Liver (tissue), 9 donors: ENCODE results near the gene FGD5. TPM values are rescaled to one million over a fixed set of nuclear protein-coding genes. Genes with fewer than 3 reads are reported as not detected.
A peak's percentile ranks its signal among the peaks of the same experiment; 100 is the strongest.

ENCODE experiments used
- DNase-seq: peaks from one replicate; pipeline ENCODE4 v3.0.0-alpha.2; 2017; ENCODE audit warnings: low spot score
- H3K27ac ChIP-seq, 2 donors: one replicate each; pipeline ENCODE4 v1.7.0; 2013; ENCODE audit warnings: inconsistent platforms in 2 of 2, low read length in 2 of 2, control low read depth in 1 of 2, low read depth in 1 of 2, mild to moderate bottlenecking in 1 of 2
- H3K27me3 ChIP-seq, 4 donors: one replicate each; pipeline versions ENCODE4 v1.6.1 to v1.7.0; 2013; ENCODE audit warnings: low read length in 3 of 4, inconsistent platforms in 1 of 4, mild to moderate bottlenecking in 1 of 4, moderate library complexity in 1 of 4; ENCODE audit not compliant: control insufficient read depth in 4 of 4, insufficient read depth in 4 of 4
- H3K36me3 ChIP-seq, 4 donors: one replicate each; pipeline versions ENCODE4 v1.6.1 to v1.7.0; 2013; ENCODE audit warnings: low read length in 3 of 4, mild to moderate bottlenecking in 3 of 4, low read depth in 1 of 4, moderate library complexity in 1 of 4; ENCODE audit not compliant: control insufficient read depth in 4 of 4, insufficient read depth in 3 of 4
- H3K4me1 ChIP-seq, 4 donors: one replicate each; pipeline versions ENCODE4 v1.6.1 to v1.7.0; 2013; ENCODE audit warnings: low read length in 3 of 4, mild to moderate bottlenecking in 3 of 4, moderate library complexity in 1 of 4; ENCODE audit not compliant: control insufficient read depth in 4 of 4, insufficient read depth in 4 of 4
- H3K4me3 ChIP-seq, 3 donors: one replicate each; pipeline versions ENCODE4 v1.6.1 to v1.7.0; 2013; ENCODE audit warnings: low read length in 3 of 3, control low read depth in 1 of 3, low read depth in 1 of 3, mild to moderate bottlenecking in 1 of 3
- H3K9ac ChIP-seq, 2 donors: one replicate each; pipeline ENCODE4 v1.7.0; 2013; ENCODE audit warnings: low read length in 2 of 2, mild to moderate bottlenecking in 2 of 2, moderate library complexity in 2 of 2, control low read depth in 1 of 2, low read depth in 1 of 2
- H3K9me3 ChIP-seq, 4 donors: one replicate each; pipeline versions ENCODE4 v1.6.1 to v1.7.0; 2013; ENCODE audit warnings: low read length in 3 of 4; ENCODE audit not compliant: control insufficient read depth in 4 of 4
- EGR1 ChIP-seq, 2 donors: IDR thresholded peaks; 2 replicates each; pipeline ENCODE4 v1.6.1; 2016 to 2018; ENCODE audit warnings: antibody characterized with exemption in 2 of 2, low read depth in 2 of 2
- FOXA1 ChIP-seq: IDR thresholded peaks from 2 replicates; pipeline ENCODE4 v1.6.1; 2016; ENCODE audit warnings: antibody characterized with exemption
- FOXA2 ChIP-seq: IDR thresholded peaks from 2 replicates; pipeline ENCODE4 v1.6.1; 2016; ENCODE audit warnings: antibody characterized with exemption
- GABPA ChIP-seq, 2 donors: IDR thresholded peaks in 1 of 2; conservative IDR thresholded peaks in 1 of 2; 2 replicates each; pipeline ENCODE4 v1.6.1; 2016; ENCODE audit warnings: antibody characterized with exemption in 2 of 2, mild to moderate bottlenecking in 1 of 2, moderate library complexity in 1 of 2
- HNF4A ChIP-seq, 2 donors: conservative IDR thresholded peaks; 2 replicates each; pipeline ENCODE4 v1.6.1; 2016; ENCODE audit warnings: antibody characterized with exemption in 2 of 2, mild to moderate bottlenecking in 2 of 2
- HNF4G ChIP-seq: IDR thresholded peaks from 2 replicates; pipeline ENCODE4 v1.6.1; 2016; ENCODE audit warnings: antibody characterized with exemption
- NR2F2 ChIP-seq: IDR thresholded peaks from 2 replicates; pipeline ENCODE4 v1.6.1; 2016; ENCODE audit warnings: antibody characterized with exemption
- RAD21 ChIP-seq, 2 donors: IDR thresholded peaks; 2 replicates each; pipeline ENCODE4 v1.6.1; 2016; ENCODE audit warnings: antibody characterized with exemption in 2 of 2, mild to moderate bottlenecking in 2 of 2
- RXRA ChIP-seq, 2 donors: IDR thresholded peaks; 2 replicates each; pipeline ENCODE4 v1.6.1; 2017 to 2018; ENCODE audit warnings: antibody characterized with exemption in 2 of 2, mild to moderate bottlenecking in 1 of 2
- SP1 ChIP-seq: IDR thresholded peaks from 2 replicates; pipeline ENCODE4 v1.6.1; 2018; ENCODE audit warnings: antibody characterized with exemption, mild to moderate bottlenecking
- TAF1 ChIP-seq: conservative IDR thresholded peaks from 2 replicates; pipeline ENCODE4 v1.6.1; 2016; ENCODE audit warnings: antibody characterized with exemption, mild to moderate bottlenecking
- YY1 ChIP-seq: IDR thresholded peaks from 2 replicates; pipeline ENCODE4 v1.6.1; 2016; ENCODE audit warnings: antibody characterized with exemption, mild to moderate bottlenecking
- ZBTB33 ChIP-seq: IDR thresholded peaks from 2 replicates; pipeline ENCODE4 v1.6.1; 2016; ENCODE audit warnings: antibody characterized with exemption
- WGBS: extraction: QIAGEN DNeasy Blood & Tissue Kit; methylation state at CpG from one replicate; pipeline ENCODE4 v1.1.7; 2013; 5-methylcytosine and 5-hydroxymethylcytosine counted together
- polyA plus RNA-seq, 2 donors: library from polyadenylated mRNA; stranded (reverse) in 1 of 2; unstranded in 1 of 2; fragments of 200-250 nt in 1 of 2; fragments of >200 nt in 1 of 2; fragmentation: Nextera tagmentation in 1 of 2; extraction: Ambion mirVana in 1 of 2; gene quantifications; one replicate each; pipeline versions ENCODE4 v1.2.1 to v1.2.3, GENCODE V29; 2013 to 2015
- total RNA-seq, 2 donors: library from RNA; depleted of rRNA; stranded (reverse); fragments of >200 nt; gene quantifications; one replicate each; pipeline ENCODE4 v1.2.3, GENCODE V29; 2014
- TF ChIP-seq, protein P1 (sequence below): IDR thresholded peaks from 2 replicates; pipeline ENCODE4 v1.6.1; 2016; ENCODE audit warnings: antibody characterized with exemption
- TF ChIP-seq, protein P2 (sequence below): IDR thresholded peaks from 2 replicates; pipeline ENCODE4 v1.6.1; 2016; ENCODE audit warnings: antibody characterized with exemption
- TF ChIP-seq, protein P3 (sequence below): IDR thresholded peaks from 2 replicates; pipeline ENCODE4 v1.6.1; 2016; ENCODE audit warnings: antibody characterized with exemption, mild to moderate bottlenecking
- donor health status: healthy.
- donor health status: healthy.
- donor health status: healthy.
- donor health status: healthy.
- donor health status: healthy.

Gene FGD5
- total and polyA plus RNA-seq, 4 donors: 2.0 to 6.3 (median 3.1) TPM

- no peak overlapping the region for H3K4me3 ChIP-seq
- peaks cover 0 to 10% (median 5%) of the 10 kb centered on the region in 4 donors for H3K4me1 ChIP-seq
- no peaks in the 10 kb centered on the region for H3K36me3 ChIP-seq
- WGBS: 74% methylated on average over 5 of the region's 5 CpGs
- no peaks in the 10 kb centered on the region for H3K27me3 ChIP-seq
- TF ChIP-seq EGR1 (IDR thresholded peaks at IDR 0.05; ENCODE audit: low read depth in 2 of 2): no peak
- TF ChIP-seq, protein P1, sequence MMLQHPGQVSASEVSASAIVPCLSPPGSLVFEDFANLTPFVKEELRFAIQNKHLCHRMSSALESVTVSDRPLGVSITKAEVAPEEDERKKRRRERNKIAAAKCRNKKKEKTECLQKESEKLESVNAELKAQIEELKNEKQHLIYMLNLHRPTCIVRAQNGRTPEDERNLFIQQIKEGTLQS: no peak
- no peak for TF ChIP-seq GABPA (IDR thresholded peaks at IDR 0.05 in 1 of 2, conservative IDR thresholded peaks at IDR 0.05 in 1 of 2)
- TF ChIP-seq FOXA2: no peak
- TF ChIP-seq ZBTB33: no peak
- TF ChIP-seq NR2F2: no peak
- TF ChIP-seq YY1: no peak
- no peak for TF ChIP-seq SP1
- no peak for TF ChIP-seq TAF1
- TF ChIP-seq HNF4A (conservative IDR thresholded peaks at IDR 0.05): no peak
- TF ChIP-seq HNF4G: no peak
- TF ChIP-seq FOXA1: no peak
- TF ChIP-seq, protein P2, sequence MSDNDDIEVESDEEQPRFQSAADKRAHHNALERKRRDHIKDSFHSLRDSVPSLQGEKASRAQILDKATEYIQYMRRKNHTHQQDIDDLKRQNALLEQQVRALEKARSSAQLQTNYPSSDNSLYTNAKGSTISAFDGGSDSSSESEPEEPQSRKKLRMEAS: no peak
- TF ChIP-seq, protein P3, sequence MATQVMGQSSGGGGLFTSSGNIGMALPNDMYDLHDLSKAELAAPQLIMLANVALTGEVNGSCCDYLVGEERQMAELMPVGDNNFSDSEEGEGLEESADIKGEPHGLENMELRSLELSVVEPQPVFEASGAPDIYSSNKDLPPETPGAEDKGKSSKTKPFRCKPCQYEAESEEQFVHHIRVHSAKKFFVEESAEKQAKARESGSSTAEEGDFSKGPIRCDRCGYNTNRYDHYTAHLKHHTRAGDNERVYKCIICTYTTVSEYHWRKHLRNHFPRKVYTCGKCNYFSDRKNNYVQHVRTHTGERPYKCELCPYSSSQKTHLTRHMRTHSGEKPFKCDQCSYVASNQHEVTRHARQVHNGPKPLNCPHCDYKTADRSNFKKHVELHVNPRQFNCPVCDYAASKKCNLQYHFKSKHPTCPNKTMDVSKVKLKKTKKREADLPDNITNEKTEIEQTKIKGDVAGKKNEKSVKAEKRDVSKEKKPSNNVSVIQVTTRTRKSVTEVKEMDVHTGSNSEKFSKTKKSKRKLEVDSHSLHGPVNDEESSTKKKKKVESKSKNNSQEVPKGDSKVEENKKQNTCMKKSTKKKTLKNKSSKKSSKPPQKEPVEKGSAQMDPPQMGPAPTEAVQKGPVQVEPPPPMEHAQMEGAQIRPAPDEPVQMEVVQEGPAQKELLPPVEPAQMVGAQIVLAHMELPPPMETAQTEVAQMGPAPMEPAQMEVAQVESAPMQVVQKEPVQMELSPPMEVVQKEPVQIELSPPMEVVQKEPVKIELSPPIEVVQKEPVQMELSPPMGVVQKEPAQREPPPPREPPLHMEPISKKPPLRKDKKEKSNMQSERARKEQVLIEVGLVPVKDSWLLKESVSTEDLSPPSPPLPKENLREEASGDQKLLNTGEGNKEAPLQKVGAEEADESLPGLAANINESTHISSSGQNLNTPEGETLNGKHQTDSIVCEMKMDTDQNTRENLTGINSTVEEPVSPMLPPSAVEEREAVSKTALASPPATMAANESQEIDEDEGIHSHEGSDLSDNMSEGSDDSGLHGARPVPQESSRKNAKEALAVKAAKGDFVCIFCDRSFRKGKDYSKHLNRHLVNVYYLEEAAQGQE: no peak
- TF ChIP-seq RXRA (IDR thresholded peaks at IDR 0.05): no peak
- no peaks in the 10 kb centered on the region for H3K9me3 ChIP-seq
- no peak overlapping the region for H3K9ac ChIP-seq
- DNase-seq: no peak
- H3K27ac ChIP-seq: no peak overlapping the region
Measured at GRCh38 chr3:14862661-14863230, 44.0 kb downstream of the FGD5 start.

DNA sequence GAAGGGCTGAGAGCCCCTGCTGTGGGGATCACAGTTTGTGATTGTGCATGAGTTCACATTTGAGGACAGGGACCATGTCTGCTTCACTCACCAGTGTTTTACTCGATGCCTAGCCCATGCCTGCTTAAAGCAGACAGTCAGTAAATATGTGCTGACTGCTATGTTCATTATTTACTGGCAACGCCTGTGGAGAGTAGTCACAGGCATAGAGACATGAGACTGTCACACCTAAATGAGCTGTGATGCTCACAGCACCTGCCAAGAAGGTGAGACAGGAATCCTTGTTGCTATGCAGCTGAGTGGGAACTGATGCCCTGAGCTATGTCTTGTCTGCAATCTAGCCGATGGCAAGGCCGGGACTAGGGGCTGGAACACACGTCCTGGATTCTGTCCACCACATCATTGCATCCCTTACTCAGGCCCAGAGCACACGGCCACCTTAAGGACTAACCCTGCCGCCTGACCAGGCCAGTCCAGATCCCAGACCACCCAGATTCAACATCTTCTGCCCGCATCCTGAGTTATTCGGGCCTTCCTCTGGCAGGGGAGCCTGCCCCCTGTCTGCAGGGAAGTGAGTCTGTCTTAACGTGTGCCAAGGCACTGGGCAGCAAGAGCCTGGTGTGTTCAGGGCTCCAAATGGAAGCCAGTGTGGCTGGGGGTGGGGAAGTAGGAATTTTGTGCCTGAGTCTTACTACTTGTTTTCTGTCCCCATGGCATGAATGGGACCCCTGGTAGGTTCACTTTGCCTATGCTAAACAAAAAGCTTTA, 44.8 kb downstream of the FGD5 start:
- Histone ChIP-seq H3K36me3 (no peaks in the 10 kb centered on the region), H3K27me3 (no peaks in the 10 kb centered on the region), H3K27ac (no peak overlapping the region), H3K9me3 (no peaks in the 10 kb centered on the region), H3K4me3 (no peak overlapping the region), H3K4me1 (peaks cover 0 to 10% (median 5%) of the 10 kb centered on the region in 4 donors), H3K9ac (no peak overlapping the region)
- TF ChIP-seq RXRA (IDR thresholded peaks at IDR 0.05) (no peak), YY1 (no peak), EGR1 (IDR thresholded peaks at IDR 0.05; ENCODE audit: low read depth in 2 of 2) (no peak), RAD21 (IDR thresholded peaks at IDR 0.05) (peak in 1 of 2 donors; percentile 30), FOXA2 (no peak)
- WGBS: 68% methylated on average over 10 of the region's 10 CpGs
- DNase-seq: no peak
